Measurements from ENCODE around the gene SFMBT1.
"Not testable (repeated sequence)": the region's sequence is repeated elsewhere in the genome, so short reads cannot be mapped to it uniquely, and the experiment has no call there.

SFMBT1 gene

GRCh38 chr3:53035018-53035417 is 10.9 kb downstream of the SFMBT1 start:
- DNase-seq = not testable (repeated sequence)

DNA sequence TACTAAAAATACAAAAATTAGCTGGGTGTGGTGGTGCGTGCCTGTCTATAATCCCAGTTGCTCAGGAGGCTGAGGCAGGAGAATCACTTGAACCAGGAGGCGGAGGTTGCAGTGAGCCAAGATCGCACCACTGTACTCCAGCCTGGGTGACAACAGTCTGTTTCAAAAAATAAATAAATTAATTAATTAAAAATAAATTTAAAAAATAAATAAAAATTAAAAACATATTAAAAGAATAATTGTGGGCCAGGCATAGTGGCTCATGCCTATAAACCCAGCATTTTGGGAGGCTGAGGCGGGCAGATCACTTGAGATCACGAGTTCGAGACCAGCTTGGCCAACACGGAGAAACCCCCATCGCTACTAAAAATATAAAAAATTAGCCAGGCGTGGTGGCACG is 11.5 kb downstream of the SFMBT1 start:
- DNase-seq = not testable (repeated sequence)

- DNase-seq = no peak
These were observed 13.3 kb downstream of the SFMBT1 start for GRCh38 chr3:53032609-53033008.

GRCh38 chr3:53030619-53031449 is 15.0 kb downstream of the SFMBT1 start:
- peak; percentile 26 for DNase-seq

DNA sequence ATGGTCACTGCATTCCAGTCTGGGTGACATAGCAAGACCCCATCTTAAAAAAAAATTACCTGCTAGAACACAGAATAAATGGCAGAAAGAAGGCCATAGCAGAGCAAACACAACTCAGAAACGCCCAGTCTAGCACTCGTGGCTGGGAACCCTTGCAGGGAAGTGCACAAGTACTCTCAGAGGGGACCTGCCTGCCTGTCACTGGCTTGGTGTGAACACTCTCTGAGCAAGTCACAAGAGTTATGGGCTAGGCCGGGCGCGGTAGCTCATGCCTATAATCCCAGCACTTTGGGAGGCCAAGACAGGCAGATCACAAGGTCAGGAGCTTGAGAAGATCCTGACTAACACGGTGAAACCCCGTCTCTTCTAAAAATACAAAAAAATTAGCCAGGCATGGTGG is 17.2 kb downstream of the SFMBT1 start:
- DNase-seq = no peak

DNA sequence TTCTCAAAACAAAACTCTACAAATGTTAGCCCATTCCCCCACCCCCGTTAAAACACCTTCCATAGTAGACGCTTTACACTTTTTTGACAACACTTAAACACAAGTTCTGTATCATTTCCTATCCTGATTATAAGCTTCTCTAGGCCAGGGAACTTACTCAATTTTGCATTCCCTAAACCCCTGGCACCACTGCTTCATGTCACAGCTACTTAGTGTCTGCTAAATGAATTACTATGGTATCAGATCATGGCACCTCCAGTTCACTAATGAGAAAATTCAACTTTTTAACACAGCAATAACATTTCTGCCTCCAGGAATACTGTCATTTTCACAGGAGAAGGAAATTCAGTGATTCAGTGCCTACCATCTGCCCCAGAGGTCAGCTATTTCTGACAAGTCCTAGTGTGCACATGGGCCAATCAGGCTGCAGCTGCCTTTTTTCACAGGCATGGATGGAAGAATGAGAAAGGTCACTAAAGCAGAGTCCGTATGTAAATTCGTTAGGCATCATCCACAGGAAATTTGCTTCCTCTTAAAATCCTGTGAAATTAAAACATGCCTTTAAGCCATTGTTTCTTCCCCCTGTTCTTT is 18.5 kb downstream of the SFMBT1 start:
- no peak for DNase-seq

DNA sequence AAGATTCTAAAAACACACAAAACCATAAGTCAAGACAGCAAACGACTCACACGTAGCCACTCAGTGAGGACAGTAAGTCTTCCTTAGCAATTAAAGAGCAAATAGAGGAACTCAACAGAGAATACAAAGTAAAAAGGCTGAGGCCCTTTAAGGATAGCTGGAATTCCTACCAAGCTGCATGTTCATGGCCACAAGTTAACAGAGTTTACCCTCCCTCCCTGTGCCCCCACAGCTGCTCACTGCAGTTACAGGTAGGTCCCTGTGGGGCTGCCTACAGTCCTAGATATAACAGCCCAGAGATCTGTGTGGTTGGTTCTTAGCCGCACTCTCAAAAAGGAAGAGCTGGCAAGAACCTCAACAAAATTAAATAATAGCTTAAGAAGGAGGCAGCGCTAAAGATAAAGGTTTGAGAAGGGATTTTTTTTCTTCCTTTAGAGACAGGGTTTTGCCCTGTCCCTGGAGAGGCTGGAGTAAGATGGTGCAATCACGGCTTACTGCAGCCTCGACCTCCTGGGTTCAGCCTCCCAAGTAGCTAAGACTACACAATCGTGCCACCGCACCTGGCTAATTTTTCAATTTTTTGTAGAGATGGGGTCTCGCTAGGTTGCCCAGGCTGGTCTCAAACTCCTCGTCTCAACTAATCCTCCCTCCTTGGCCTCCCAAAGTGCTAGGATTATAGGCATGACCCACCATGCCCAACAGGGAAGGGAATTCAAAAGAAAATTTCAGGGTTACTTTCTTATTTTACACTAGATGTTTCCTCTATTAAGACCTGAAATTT is 19.3 kb downstream of the SFMBT1 start:
- no peak for DNase-seq

- DNase-seq = no peak
These were observed 21.6 kb downstream of the SFMBT1 start for GRCh38 chr3:53024315-53024714.

DNA sequence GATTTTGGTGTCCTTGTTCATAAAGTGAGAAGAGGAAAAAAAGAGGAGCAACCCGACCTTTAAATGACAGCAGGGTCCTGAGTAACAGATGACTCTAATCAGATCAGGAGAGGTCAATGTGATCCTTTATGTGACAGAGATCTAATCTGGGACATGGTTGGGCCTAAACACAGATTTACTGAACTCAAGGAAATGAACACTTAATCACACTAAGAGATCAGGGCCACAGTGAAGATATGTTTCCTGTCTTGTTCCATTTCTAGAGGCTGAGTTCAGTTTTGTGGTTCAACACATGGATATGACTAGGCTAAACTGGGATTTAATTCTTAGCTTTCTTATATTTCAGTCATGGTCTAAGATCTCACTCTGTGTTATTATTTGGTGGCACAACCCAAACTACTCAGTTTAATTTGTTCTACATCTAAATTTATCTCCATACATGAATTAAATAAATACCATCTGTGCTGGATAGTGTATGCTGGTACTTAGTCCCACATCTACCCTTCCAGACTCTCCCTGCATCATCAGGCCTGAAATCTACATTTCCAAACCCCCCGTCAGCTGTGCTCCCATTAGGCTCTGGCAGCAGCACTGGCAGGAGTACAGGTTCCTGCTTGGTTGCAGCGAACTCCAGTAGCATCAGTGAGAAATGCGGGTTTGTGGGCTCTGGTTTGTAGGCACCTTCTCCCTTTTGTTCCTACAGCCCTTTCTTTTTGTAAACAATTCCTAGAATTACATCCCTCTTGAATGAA is 22.6 kb downstream of the SFMBT1 start:
- DNase-seq = no peak

- no peak for DNase-seq
These were observed 23.2 kb downstream of the SFMBT1 start for GRCh38 chr3:53022647-53023046.

DNA sequence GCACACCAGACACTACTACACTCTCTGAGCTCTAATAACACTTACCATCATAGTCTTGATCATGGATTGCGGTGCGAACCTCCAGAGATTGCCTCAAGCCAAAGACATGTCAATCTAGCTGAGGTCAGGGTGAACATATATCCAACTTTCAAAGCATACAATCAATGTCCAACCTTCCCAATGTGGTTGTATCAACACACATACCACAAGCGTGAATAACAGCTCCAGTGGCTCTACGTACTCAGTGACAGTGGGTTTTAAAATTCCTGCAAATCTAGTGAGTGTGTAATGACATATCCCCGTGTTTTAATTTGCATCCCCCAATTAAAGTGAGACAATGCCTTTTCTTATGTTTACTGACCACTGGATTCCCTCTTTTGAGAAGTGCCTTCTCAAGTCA is 29.6 kb downstream of the SFMBT1 start:
- no peak for DNase-seq

- no peak for DNase-seq
These were observed 34.5 kb downstream of the SFMBT1 start for GRCh38 chr3:53011324-53011723.

- no peak for DNase-seq
These were observed 35.9 kb downstream of the SFMBT1 start for GRCh38 chr3:53009826-53010539.

DNA sequence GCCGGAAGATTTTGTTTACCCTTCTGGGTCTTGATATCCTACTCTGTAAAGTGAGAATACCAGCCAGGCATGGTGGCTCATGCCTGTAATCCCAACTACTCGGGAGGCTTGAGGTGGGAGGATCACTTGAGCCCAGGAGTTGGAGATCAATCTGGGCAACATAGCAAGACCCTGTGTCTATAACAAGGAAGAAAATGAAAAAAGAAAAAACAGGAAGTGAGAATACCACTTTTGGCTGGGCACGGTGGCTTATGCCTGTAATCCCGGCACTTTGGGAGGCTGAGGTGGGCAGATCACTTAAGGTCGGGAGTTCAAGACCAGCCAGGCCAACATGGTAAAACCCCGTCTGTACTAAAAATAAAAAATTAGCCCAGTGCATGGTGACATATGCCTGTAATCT is 36.9 kb downstream of the SFMBT1 start:
- no peak for DNase-seq

- DNase-seq = no peak
These were observed 39.9 kb downstream of the SFMBT1 start for GRCh38 chr3:53005854-53006513.

DNA sequence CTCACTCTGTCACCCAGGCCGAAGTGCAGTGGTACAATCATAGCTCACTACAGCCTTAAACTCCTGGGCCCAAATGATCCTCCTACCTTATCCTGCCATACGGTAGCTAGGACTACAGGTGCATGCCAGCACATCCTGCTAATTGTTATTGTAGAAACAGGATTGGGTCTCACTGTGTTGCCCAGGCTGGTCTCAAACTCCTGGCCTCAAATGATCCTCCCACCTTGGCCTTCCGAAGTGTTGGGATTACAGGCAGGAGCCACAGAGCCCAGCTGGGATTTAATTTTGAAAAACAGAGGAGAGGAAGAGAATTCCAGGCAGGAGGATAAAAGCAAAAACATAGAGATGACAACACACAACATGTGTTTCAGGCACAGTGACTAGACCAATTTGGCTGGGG is 40.5 kb downstream of the SFMBT1 start:
- no peak for DNase-seq

- DNase-seq = no peak
These were observed 42.6 kb downstream of the SFMBT1 start for GRCh38 chr3:53003320-53003719.

- DNase-seq = no peak
These were observed 46.9 kb downstream of the SFMBT1 start for GRCh38 chr3:52998771-52999513.

DNA sequence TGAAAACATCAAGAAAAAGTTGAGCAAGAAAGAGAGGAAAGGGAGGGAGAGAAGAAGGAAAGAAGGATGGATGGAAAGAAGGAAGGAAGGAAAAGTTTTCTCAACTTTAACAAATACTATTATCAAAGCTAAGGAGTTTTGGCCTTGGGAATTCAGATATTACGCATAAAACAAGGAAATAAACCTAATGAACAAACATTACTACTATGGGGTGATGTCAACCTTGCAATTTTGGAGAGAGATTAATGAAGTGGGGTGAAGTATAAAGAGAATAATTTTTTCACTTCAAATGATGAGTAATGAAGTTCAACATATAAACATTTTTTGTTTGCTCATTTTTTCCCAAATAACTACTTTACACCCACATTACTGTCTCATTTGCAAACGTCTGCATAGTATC is 55.2 kb downstream of the SFMBT1 start:
- DNase-seq = no peak

DNA sequence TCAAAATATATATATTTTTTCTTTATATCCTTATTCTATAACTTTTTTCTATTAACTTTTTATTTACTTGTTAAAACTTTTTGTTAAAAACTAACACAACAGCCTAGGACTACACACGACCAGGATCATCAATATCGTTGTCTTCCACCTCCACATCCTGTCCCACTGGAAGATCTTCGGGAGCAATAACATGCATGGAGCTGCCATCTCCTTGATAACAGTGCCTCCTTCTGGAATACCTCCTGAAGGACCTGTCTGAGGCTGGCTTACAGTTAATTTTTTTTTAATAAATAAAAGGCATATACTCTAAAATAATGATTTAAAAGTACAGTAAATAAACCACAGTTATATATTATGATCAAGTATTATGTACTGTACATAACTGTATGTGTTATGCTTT is 58.9 kb downstream of the SFMBT1 start:
- DNase-seq = no peak

DNA sequence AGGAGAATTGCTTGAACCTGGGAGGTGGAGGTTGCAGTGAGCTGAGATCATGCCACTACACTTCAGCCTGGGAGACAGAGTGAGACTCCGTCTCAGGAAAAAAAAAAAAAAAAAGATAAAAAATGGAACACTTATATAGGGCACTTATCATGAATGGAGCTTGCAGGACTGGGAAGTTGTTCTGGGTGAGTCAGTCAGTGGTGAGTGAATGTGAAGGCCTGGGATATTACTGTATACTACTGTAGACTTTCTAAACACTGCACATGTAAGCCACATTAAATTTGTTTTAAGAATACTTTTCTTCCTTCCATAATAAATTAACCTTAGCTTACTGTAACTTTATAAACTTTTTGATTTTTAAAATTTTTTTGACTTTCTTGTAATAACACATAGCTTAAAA is 59.8 kb downstream of the SFMBT1 start:
- DNase-seq = no peak

All from stimulated activated CD4-positive, alpha-beta T cell treated with anti-CD3 and anti-CD28 coated beads, Interleukin-12 subunit alpha, Interleukin-12 subunit beta, amount 100 ng/mL, for 4 hours (primary cell).